ENCODE measurements around the gene SORCS1. TPM values are rescaled to one million over a fixed set of nuclear protein-coding genes. Genes with fewer than 3 reads are reported as not detected.
"Not testable (repeated sequence)": the region's sequence is repeated elsewhere in the genome, so short reads cannot be mapped to it uniquely, and the experiment has no call there.

Gene SORCS1
- total RNA-seq, 1 experiment from 2014 or later = not detected

- no peak overlapping the region for H3K4me3 ChIP-seq
- no peaks in the 10 kb centered on the region for H3K9me3 ChIP-seq (replicated peaks)
- no peak for DNase-seq (ENCODE audit: low read depth in 1 of 2, low spot score in 2 of 2)
- no peaks in the 10 kb centered on the region for H3K4me1 ChIP-seq (replicated peaks)
- H3K36me3 ChIP-seq = no peaks in the 10 kb centered on the region
- H3K27ac ChIP-seq = no peak overlapping the region
- H3K27me3 ChIP-seq (replicated peaks) = no peaks in the 10 kb centered on the region
These were observed 108.3 kb downstream of the SORCS1 start for GRCh38 chr10:107056182-107056581.

GRCh38 chr10:107054469-107055156, 109.9 kb downstream of the SORCS1 start:
- Histone ChIP-seq H3K4me3 (no peak overlapping the region), H3K27ac (no peak overlapping the region), H3K4me1 (replicated peaks) (no peaks in the 10 kb centered on the region), H3K9me3 (replicated peaks) (no peaks in the 10 kb centered on the region), H3K27me3 (replicated peaks) (no peaks in the 10 kb centered on the region), H3K36me3 (no peaks in the 10 kb centered on the region)
- DNase-seq (ENCODE audit: low read depth in 1 of 2, low spot score in 2 of 2) = no peak

- Histone ChIP-seq H3K4me1 (replicated peaks) (no peaks in the 10 kb centered on the region), H3K36me3 (no peaks in the 10 kb centered on the region), H3K27ac (no peak overlapping the region), H3K27me3 (replicated peaks) (no peaks in the 10 kb centered on the region), H3K9me3 (replicated peaks) (no peaks in the 10 kb centered on the region), H3K4me3 (no peak overlapping the region)
- DNase-seq (ENCODE audit: low read depth in 1 of 2, low spot score in 2 of 2) = no peak
These were observed 112.7 kb downstream of the SORCS1 start for GRCh38 chr10:107051769-107052168.

- no peak for DNase-seq (ENCODE audit: low read depth in 1 of 2, low spot score in 2 of 2)
- 0 out of 2 replicates have a peak, but pooled peaks cover 3% of the 10 kb centered on the region for H3K9me3 ChIP-seq (replicated peaks)
These were observed 121.0 kb downstream of the SORCS1 start for GRCh38 chr10:107043461-107043860.

GRCh38 chr10:107037192-107038122, 127.0 kb downstream of the SORCS1 start:
- no peak overlapping the region for H3K27ac ChIP-seq
- no peaks in the 10 kb centered on the region; the same call in 1 of the 2 replicates for H3K27me3 ChIP-seq (replicated peaks)
- no peaks in the 10 kb centered on the region for H3K36me3 ChIP-seq
- H3K4me1 ChIP-seq (replicated peaks) = no peaks in the 10 kb centered on the region
- no peak overlapping the region for H3K4me3 ChIP-seq
- no peaks in the 10 kb centered on the region; the same call in none of the 2 replicates for H3K9me3 ChIP-seq (replicated peaks)
- no peak for DNase-seq (ENCODE audit: low read depth in 1 of 2, low spot score in 2 of 2)

More at GRCh38 chr10:107043461-107043860, 121.0 kb downstream of the SORCS1 start:
- H3K27ac ChIP-seq = no peak overlapping the region
- no peaks in the 10 kb centered on the region; the same call in 1 of the 2 replicates for H3K27me3 ChIP-seq (replicated peaks)
- no peak overlapping the region for H3K4me3 ChIP-seq
- H3K36me3 ChIP-seq = no peaks in the 10 kb centered on the region
- no peaks in the 10 kb centered on the region for H3K4me1 ChIP-seq (replicated peaks)

GRCh38 chr10:107033799-107034422, 130.6 kb downstream of the SORCS1 start:
- Histone ChIP-seq H3K9me3 (replicated peaks) (no peaks in the 10 kb centered on the region; the same call in none of the 2 replicates), H3K4me3 (no peak overlapping the region), H3K27ac (no peak overlapping the region), H3K36me3 (no peaks in the 10 kb centered on the region), H3K27me3 (replicated peaks) (no peaks in the 10 kb centered on the region), H3K4me1 (replicated peaks) (no peaks in the 10 kb centered on the region)
- DNase-seq (ENCODE audit: low read depth in 1 of 2, low spot score in 2 of 2) = no peak

- Histone ChIP-seq H3K27ac (no peak overlapping the region), H3K27me3 (replicated peaks) (no peaks in the 10 kb centered on the region), H3K9me3 (replicated peaks) (no peaks in the 10 kb centered on the region; the same call in none of the 2 replicates), H3K4me3 (no peak overlapping the region), H3K36me3 (no peaks in the 10 kb centered on the region), H3K4me1 (replicated peaks) (no peaks in the 10 kb centered on the region)
- DNase-seq (ENCODE audit: low read depth in 1 of 2, low spot score in 2 of 2) = no peak
These were observed 131.7 kb downstream of the SORCS1 start for GRCh38 chr10:107032700-107033401.

- no peak for DNase-seq (ENCODE audit: low read depth in 1 of 2, low spot score in 2 of 2)
- no peaks in the 10 kb centered on the region for H3K4me1 ChIP-seq (replicated peaks)
- no peaks in the 10 kb centered on the region; the same call in none of the 2 replicates for H3K9me3 ChIP-seq (replicated peaks)
- no peak overlapping the region for H3K4me3 ChIP-seq
- H3K27ac ChIP-seq = no peak overlapping the region
- no peaks in the 10 kb centered on the region for H3K36me3 ChIP-seq
- no peaks in the 10 kb centered on the region for H3K27me3 ChIP-seq (replicated peaks)
These were observed 132.4 kb downstream of the SORCS1 start for GRCh38 chr10:107031931-107032699.

- Histone ChIP-seq H3K27ac (no peak overlapping the region), H3K27me3 (replicated peaks) (no peaks in the 10 kb centered on the region), H3K9me3 (replicated peaks) (no peaks in the 10 kb centered on the region; the same call in none of the 2 replicates), H3K4me1 (replicated peaks) (no peaks in the 10 kb centered on the region), H3K4me3 (no peak overlapping the region), H3K36me3 (no peaks in the 10 kb centered on the region)
- no peak for DNase-seq (ENCODE audit: low read depth in 1 of 2, low spot score in 2 of 2)
These were observed 136.3 kb downstream of the SORCS1 start for GRCh38 chr10:107028236-107028635.

GRCh38 chr10:107025676-107026075, 138.8 kb downstream of the SORCS1 start:
- Histone ChIP-seq H3K4me1 (replicated peaks) (no peaks in the 10 kb centered on the region), H3K27ac (no peak overlapping the region), H3K36me3 (no peaks in the 10 kb centered on the region), H3K27me3 (replicated peaks) (no peaks in the 10 kb centered on the region), H3K4me3 (no peak overlapping the region), H3K9me3 (replicated peaks) (0 out of 2 replicates have a peak, but pooled peaks cover 3% of the 10 kb centered on the region)
- no peak for DNase-seq (ENCODE audit: low read depth in 1 of 2, low spot score in 2 of 2)

- DNase-seq (ENCODE audit: low read depth in 1 of 2, low spot score in 2 of 2); H3K27ac ChIP-seq; H3K36me3 ChIP-seq; H3K4me3 ChIP-seq; H3K4me1 ChIP-seq (replicated peaks); H3K27me3 ChIP-seq (replicated peaks); H3K9me3 ChIP-seq (replicated peaks): not testable (repeated sequence)
These were observed 140.5 kb downstream of the SORCS1 start for GRCh38 chr10:107024033-107024432.

GRCh38 chr10:107022600-107023354, 141.7 kb downstream of the SORCS1 start:
- H3K4me3 ChIP-seq = no peak overlapping the region
- H3K27me3 ChIP-seq (replicated peaks) = no peaks in the 10 kb centered on the region
- no peak for DNase-seq (ENCODE audit: low read depth in 1 of 2, low spot score in 2 of 2)
- H3K9me3 ChIP-seq (replicated peaks) = peaks cover 7% of the 10 kb centered on the region; the same call in 1 of the 2 replicates
- no peak overlapping the region for H3K27ac ChIP-seq
- H3K36me3 ChIP-seq = no peaks in the 10 kb centered on the region
- H3K4me1 ChIP-seq (replicated peaks) = no peaks in the 10 kb centered on the region

All from SJSA1 (cell line).